GM12878 (cell line): ENCODE data around the gene CERT1. TPM values are rescaled to one million over a fixed set of nuclear protein-coding genes. Genes with fewer than 3 reads are reported as not detected.
"Not testable (repeated sequence)": the region's sequence is repeated elsewhere in the genome, so short reads cannot be mapped to it uniquely, and the experiment has no call there.

ENCODE experiments used
- ATAC-seq: fragments of 200-7000 bp; cut with Tn5 transposase; 3 replicates; pipeline ENCODE4 v1.9.1; 2020; ENCODE audit warnings: mild to moderate bottlenecking, moderate library complexity
- BruUV-seq: library from RNA; stranded (reverse); fragments of 400-500 nt; replicated peaks from 2 replicates; lab custom pipeline; 2021; lab: Mats Ljungman, UMichigan
- CTCF ChIA-PET: fragments of 300-600 bp; sonication (Branson Sonifier 250); formaldehyde crosslinking; extraction: SDS; loops from one replicate; lab custom pipeline; 2021; ENCODE audit warnings: inconsistent platforms; lab: Yijun Ruan, JAX
- POLR2A ChIA-PET: fragments of 350-600 bp; formaldehyde crosslinking; extraction: SDS; loops from one replicate; lab custom pipeline; 2021; ENCODE audit warnings: inconsistent platforms; lab: Charles Lee
- RAD21 ChIA-PET: fragments of 300-600 bp; sonication (Branson Sonifier 250); formaldehyde crosslinking; loops from one replicate; lab custom pipeline; 2023; ENCODE audit warnings: antibody characterized with exemption; ENCODE audit not compliant: unreplicated experiment; lab: Charles Lee
- SMC1A ChIA-PET: fragments of 300-600 bp; sonication (Branson Sonifier 250); formaldehyde crosslinking; loops from one replicate; lab custom pipeline; 2023; ENCODE audit not compliant: unreplicated experiment, uncharacterized antibody; lab: Charles Lee
- DNase-seq: peaks from one replicate; pipeline ENCODE4 v3.0.0-alpha.2; 2011; ENCODE audit warnings: low read depth, low spot score
- FAIRE-seq: peaks from 3 replicates; lab custom pipeline; 2011; peaks lifted over from hg19 to GRCh38; lab: Jason Lieb, UNC
- H2AFZ ChIP-seq: 2 replicates; pipeline ENCODE4 v1.6.0; 2011; ENCODE audit warnings: low read depth, low read length, control low read depth; ENCODE audit not compliant: control insufficient read depth
- H3K27ac ChIP-seq: 2 replicates; pipeline ENCODE4 v1.5.1; 2011; ENCODE audit warnings: control low read depth; ENCODE audit not compliant: control insufficient read depth, insufficient read depth
- H3K27me3 ChIP-seq, 2 experiments: replicated peaks in 1 of 2; 2 replicates each; pipeline versions ENCODE4 v1.6.0 to v1.6.1; 2011; ENCODE audit warnings: low read length in 1 of 2; ENCODE audit not compliant: control insufficient read depth in 2 of 2, insufficient read depth in 2 of 2
- H3K36me3 ChIP-seq, 2 experiments: 2 replicates each; pipeline ENCODE4 v1.5.1; 2011; ENCODE audit warnings: low read length in 1 of 2; ENCODE audit not compliant: control insufficient read depth in 2 of 2, insufficient read depth in 2 of 2
- H3K4me1 ChIP-seq: 2 replicates; pipeline ENCODE4 v1.6.1; 2011; ENCODE audit warnings: mild to moderate bottlenecking, low read length, moderate library complexity, mixed read lengths; ENCODE audit not compliant: control insufficient read depth, insufficient read depth
- H3K4me2 ChIP-seq: 2 replicates; pipeline ENCODE4 v1.6.0; 2011; ENCODE audit warnings: control low read depth; ENCODE audit not compliant: control insufficient read depth, insufficient read depth
- H3K4me3 ChIP-seq: fragments of 200-600 bp; sonication (generic); 2 replicates; pipeline ENCODE4 v1.5.1; 2016
- H3K79me2 ChIP-seq: 2 replicates; pipeline ENCODE4 v1.6.0; 2011; ENCODE audit warnings: low read length; ENCODE audit not compliant: control insufficient read depth, insufficient read depth
- H3K9ac ChIP-seq: 2 replicates; pipeline ENCODE4 v1.8.0; 2011; ENCODE audit warnings: low read length, control low read depth, mixed read lengths; ENCODE audit not compliant: control insufficient read depth, insufficient read depth
- H3K9me3 ChIP-seq: replicated peaks from 3 replicates; pipeline ENCODE4 v1.5.1; 2011; ENCODE audit warnings: mild to moderate bottlenecking, low read length; ENCODE audit not compliant: control insufficient read depth, insufficient read depth
- H4K20me1 ChIP-seq: 2 replicates; pipeline ENCODE4 v1.6.0; 2011; ENCODE audit not compliant: control insufficient read depth, insufficient read depth
- ATF2 ChIP-seq: IDR thresholded peaks from 2 replicates; pipeline ENCODE4 v1.6.1; 2012; ENCODE audit warnings: low read length, inconsistent platforms
- BHLHE40 ChIP-seq, 2 experiments: fragments of 450-650 bp in 1 of 2; IDR thresholded peaks; 2 replicates each; pipeline ENCODE4 v1.6.1; 2011 to 2017; ENCODE audit warnings: low read depth in 2 of 2, borderline replicate concordance in 1 of 2, improper control_type of control experiment in 1 of 2, low read length in 1 of 2, mild to moderate bottlenecking in 1 of 2
- CBFB ChIP-seq: IDR thresholded peaks from 2 replicates; pipeline ENCODE4 v1.6.1; 2016; ENCODE audit warnings: antibody characterized with exemption, low read depth
- CBX5 ChIP-seq: sonication (generic); IDR thresholded peaks from 2 replicates; pipeline ENCODE4 v1.6.1; 2016; ENCODE audit warnings: low read depth, moderate library complexity, mild to moderate bottlenecking, inconsistent platforms
- ETV6 ChIP-seq, 2 experiments: fragments of 450-650 bp in 1 of 2; IDR thresholded peaks in 1 of 2; conservative IDR thresholded peaks in 1 of 2; 2 replicates each; pipeline ENCODE4 v1.6.1; 2014; ENCODE audit warnings: antibody characterized with exemption in 1 of 2, borderline replicate concordance in 1 of 2, low read depth in 1 of 2, mild to moderate bottlenecking in 1 of 2, moderate library complexity in 1 of 2
- IKZF2 ChIP-seq, 2 experiments: fragments of 450-650 bp; IDR thresholded peaks; 2 replicates each; pipeline ENCODE4 v1.6.1; 2017; ENCODE audit warnings: mild to moderate bottlenecking in 2 of 2, moderate library complexity in 2 of 2
- NFIC ChIP-seq: IDR thresholded peaks from 2 replicates; pipeline ENCODE4 v1.6.1; 2012; ENCODE audit warnings: low read depth, mild to moderate bottlenecking, inconsistent platforms, low read length, moderate library complexity
- TCF3 ChIP-seq: IDR thresholded peaks from 2 replicates; pipeline ENCODE4 v1.6.1; 2012; ENCODE audit warnings: low read depth, mild to moderate bottlenecking, low read length, borderline replicate concordance; ENCODE audit not compliant: insufficient read depth
- ZNF622 ChIP-seq: fragments of 450-650 bp; IDR thresholded peaks from 2 replicates; pipeline ENCODE4 v1.6.1; 2017; ENCODE audit warnings: mild to moderate bottlenecking, inconsistent platforms
- WGBS: methylation state at CpG from one replicate; pipeline ENCODE4 v1.1.6; 2016; ENCODE audit warnings: low lambda C conversion rate; ENCODE audit not compliant: insufficient replicate concordance, insufficient coverage; ENCODE audit errors: missing lambda C conversion rate; 5-methylcytosine and 5-hydroxymethylcytosine counted together
- in situ Hi-C: fragments of 300-500 bp; cut with MboI; formaldehyde crosslinking; loops from 9 replicates; pipeline ENCODE4 v1.14.3; 2018; ENCODE audit warnings: mixed read lengths
- intact Hi-C: fragments of 100-400 bp; cut with micrococcal nuclease; formaldehyde crosslinking; loops from one replicate; pipeline ENCODE4 v1.14.2; 2022; ENCODE audit not compliant: unreplicated experiment
- polyA plus RNA-seq, 11 experiments: library from polyadenylated mRNA; depleted of rRNA in 4 of 11; unstranded in 6 of 11; stranded (reverse) in 5 of 11; fragments of >200 nt; fragmentation: Nextera tagmentation in 4 of 11; fragmentation: Illumina TruSeq in 1 of 11; extraction: Ambion mirVana in 4 of 11; extraction: Trizol in 1 of 11; gene quantifications; 1 replicate in 1 of 11; 2 replicates in 10 of 11; pipeline versions ENCODE4 v1.2.1 to v1.2.3, GENCODE V29; 2011 to 2016; ENCODE audit warnings: inconsistent platforms in 2 of 11, missing spikeins in 2 of 11, low read depth in 1 of 11
- total RNA-seq, 4 experiments: library from RNA; depleted of rRNA in 3 of 4; stranded (reverse); fragments of >200 nt in 3 of 4; fragmentation: Illumina TruSeq in 1 of 4; extraction: Trizol in 1 of 4; gene quantifications; 2 replicates each; pipeline versions ENCODE4 v1.2.1 to v1.2.3, GENCODE V29; 2013 to 2021
- TF ChIP-seq, protein P1 (sequence below): fragments of 450-650 bp; IDR thresholded peaks from 2 replicates; pipeline ENCODE4 v1.6.1; 2017; ENCODE audit warnings: mild to moderate bottlenecking, low read depth, inconsistent platforms; ENCODE audit not compliant: poor library complexity, severe bottlenecking

The CERT1 gene
- total and polyA plus RNA-seq, 10 of the 15 experiments (the other 5 are each of a cell fraction or from before 2014, with no cell fraction given), result 7.7 to 36.7 (median 25.6) TPM

- ChIA-PET RAD21 (interaction anchor here (1.0 kb wide), 1 partner anchor 109 kb away, joined by 3 read pairs; no protein-coding TSS in a partner anchor), SMC1A (interaction anchor here (1.2 to 2.7 kb wide), 2 partner anchors 8 to 30 kb away, joined by 3 to 7 read pairs; no protein-coding TSS in a partner anchor)
- H3K27me3 ChIP-seq, H2AFZ ChIP-seq, BruUV-seq, POLR2A ChIA-PET, H3K4me2 ChIP-seq, DNase-seq, H3K4me3 ChIP-seq, intact Hi-C loops, H3K27ac ChIP-seq, H3K79me2 ChIP-seq, CTCF ChIA-PET, H3K4me1 ChIP-seq, H3K9ac ChIP-seq, H3K36me3 ChIP-seq, H4K20me1 ChIP-seq, ATAC-seq, FAIRE-seq, H3K9me3 ChIP-seq: not testable (repeated sequence)
- in situ Hi-C loops, result loop anchor here (10.0 kb wide), 1 partner anchor 46 kb away; the partner anchor contains the start of genes CERT1 and POLK
- WGBS, result 100% methylated on average over 1 of the region's 1 CpG
Observed at GRCh38 chr5:75560655-75561054, 49.2 kb upstream of the CERT1 start.

GRCh38 chr5:75558981-75559632 is 47.7 kb upstream of the CERT1 start:
- in situ Hi-C loops, result no loop called here
- Histone ChIP-seq H3K9me3 (peaks cover 2% of the 10 kb centered on the region; the same call in 2 of the 3 replicates), H3K9ac (no peak overlapping the region), H3K4me1 (no peaks in the 10 kb centered on the region), H3K79me2 (peaks cover under 1% of the 10 kb centered on the region), H4K20me1 (no peaks in the 10 kb centered on the region), H3K27me3 (no peaks in the 10 kb centered on the region), H3K27ac (no peak overlapping the region), H2AFZ (no peak overlapping the region), H3K36me3 (peaks cover 2 to 10% of the 10 kb centered on the region in 2 experiments; a peak in 3 of 4 replicates), H3K4me2 (no peak overlapping the region), H3K4me3 (no peak overlapping the region)
- intact Hi-C loops, result loop anchor here (10.0 kb wide), 1 partner anchor 1214 kb away; no protein-coding TSS in a partner anchor
- FAIRE-seq (no peak), ATAC-seq (peak; percentile 44), DNase-seq (no peak)
- 23% methylated on average over 4 of the region's 4 CpGs for whole genome bisulfite sequencing
- SMC1A ChIA-PET, result interaction anchor here (1.2 kb wide), 1 partner anchor 16 kb away, joined by 3 read pairs; no protein-coding TSS in a partner anchor
- no TSS peak for BruUV-seq
- POLR2A ChIA-PET, result interaction anchor here (0.6 to 0.7 kb wide), 3 partner anchors 26 to 163 kb away, joined by 6 read pairs; no protein-coding TSS in a partner anchor
- RAD21 ChIA-PET, result interaction anchor here (1.0 to 1.4 kb wide), 2 partner anchors 9 to 110 kb away, joined by 3 to 5 read pairs; no protein-coding TSS in a partner anchor
- CTCF ChIA-PET, result interaction anchor here (0.7 to 1.1 kb wide), 2 partner anchors 51 to 182 kb away, joined by 3 to 4 read pairs; no protein-coding TSS in a partner anchor
- TF ChIP-seq, protein P1, sequence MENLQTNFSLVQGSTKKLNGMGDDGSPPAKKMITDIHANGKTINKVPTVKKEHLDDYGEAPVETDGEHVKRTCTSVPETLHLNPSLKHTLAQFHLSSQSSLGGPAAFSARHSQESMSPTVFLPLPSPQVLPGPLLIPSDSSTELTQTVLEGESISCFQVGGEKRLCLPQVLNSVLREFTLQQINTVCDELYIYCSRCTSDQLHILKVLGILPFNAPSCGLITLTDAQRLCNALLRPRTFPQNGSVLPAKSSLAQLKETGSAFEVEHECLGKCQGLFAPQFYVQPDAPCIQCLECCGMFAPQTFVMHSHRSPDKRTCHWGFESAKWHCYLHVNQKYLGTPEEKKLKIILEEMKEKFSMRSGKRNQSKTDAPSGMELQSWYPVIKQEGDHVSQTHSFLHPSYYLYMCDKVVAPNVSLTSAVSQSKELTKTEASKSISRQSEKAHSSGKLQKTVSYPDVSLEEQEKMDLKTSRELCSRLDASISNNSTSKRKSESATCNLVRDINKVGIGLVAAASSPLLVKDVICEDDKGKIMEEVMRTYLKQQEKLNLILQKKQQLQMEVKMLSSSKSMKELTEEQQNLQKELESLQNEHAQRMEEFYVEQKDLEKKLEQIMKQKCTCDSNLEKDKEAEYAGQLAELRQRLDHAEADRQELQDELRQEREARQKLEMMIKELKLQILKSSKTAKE, result no peak
- no peak for TF ChIP-seq TCF3
- no peak for TF ChIP-seq CBFB
- no peak for TF ChIP-seq ZNF622
- TF ChIP-seq BHLHE40 (IDR thresholded peaks at IDR 0.05; ENCODE audit: borderline replicate concordance in 1 of 2, low read depth in 2 of 2, low read length in 1 of 2), result no peak
- TF ChIP-seq ATF2, result no peak
- no peak for TF ChIP-seq CBX5
- no peak for TF ChIP-seq ETV6 (conservative IDR thresholded peaks at IDR 0.05 in 1 of 2, IDR thresholded peaks at IDR 0.05 in 1 of 2; ENCODE audit: borderline replicate concordance in 1 of 2, low read depth in 1 of 2)
- TF ChIP-seq NFIC, result no peak
- TF ChIP-seq IKZF2 (IDR thresholded peaks at IDR 0.05), result no peak
